Mononuclear cell (primary cell): ENCODE measurements around the gene MRO. TPM values are rescaled to one million over a fixed set of nuclear protein-coding genes. Genes with fewer than 3 reads are reported as not detected.

Source experiments
- H3K27me3 ChIP-seq: 2 replicates; pipeline ENCODE4 v1.6.0; 2011; ENCODE audit warnings: low read length, control low read depth; ENCODE audit not compliant: insufficient read depth
- H3K4me1 ChIP-seq: 2 replicates; pipeline ENCODE4 v1.5.1; 2011; ENCODE audit warnings: mild to moderate bottlenecking, low read length, control low read depth; ENCODE audit not compliant: insufficient read depth
- H3K4me3 ChIP-seq: 2 replicates; pipeline ENCODE4 v1.5.1; 2011; ENCODE audit warnings: mild to moderate bottlenecking, low read length, moderate library complexity
- H3K9me3 ChIP-seq: 2 replicates; pipeline ENCODE4 v1.5.1; 2011; ENCODE audit warnings: low read depth, mild to moderate bottlenecking, control low read depth, low read length
- total RNA-seq: library from RNA; depleted of rRNA; stranded (reverse); fragments of >200 nt; gene quantifications from one replicate; pipeline ENCODE4 v1.2.3, GENCODE V29; 2012

MRO gene
- total RNA-seq, 1 donor, result under 0.01 TPM

DNA sequence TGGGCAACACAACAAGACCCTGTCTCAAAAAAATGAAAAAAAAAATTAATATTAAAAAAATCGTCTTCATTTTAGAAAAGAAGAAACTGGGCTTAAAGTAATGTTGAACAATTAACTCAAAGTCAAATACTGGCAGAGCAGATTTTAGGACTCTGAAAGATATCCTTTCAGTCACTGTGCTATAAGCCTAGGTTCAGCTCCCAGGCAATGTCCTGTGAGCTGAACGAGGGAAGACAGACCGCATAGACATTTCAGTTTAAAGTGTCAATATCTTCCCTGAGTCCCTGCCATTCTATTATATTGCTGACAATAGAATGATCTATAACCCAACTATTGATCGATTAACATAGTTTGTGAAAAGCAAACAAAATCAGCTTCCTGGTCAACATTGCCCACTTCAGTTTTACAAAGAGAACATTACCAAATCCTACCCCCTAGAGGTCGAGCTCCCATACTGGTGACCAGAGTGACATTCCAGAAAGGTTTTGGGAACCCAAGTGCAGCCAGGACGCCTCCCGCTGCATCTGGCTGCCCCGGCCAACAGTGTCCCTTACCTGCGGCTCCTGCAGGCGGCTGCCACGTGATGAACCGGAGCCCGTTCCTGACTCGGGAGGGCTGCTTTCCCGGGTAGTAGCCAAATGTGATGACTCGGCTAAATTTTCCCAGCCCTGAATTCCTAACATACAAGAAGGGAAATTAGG, 639 bp downstream of the MRO start:
- Histone ChIP-seq H3K4me3 (no peak overlapping the region), H3K4me1 (peaks cover 28% of the 10 kb centered on the region), H3K27me3 (no peaks in the 10 kb centered on the region), H3K9me3 (no peaks in the 10 kb centered on the region)

DNA sequence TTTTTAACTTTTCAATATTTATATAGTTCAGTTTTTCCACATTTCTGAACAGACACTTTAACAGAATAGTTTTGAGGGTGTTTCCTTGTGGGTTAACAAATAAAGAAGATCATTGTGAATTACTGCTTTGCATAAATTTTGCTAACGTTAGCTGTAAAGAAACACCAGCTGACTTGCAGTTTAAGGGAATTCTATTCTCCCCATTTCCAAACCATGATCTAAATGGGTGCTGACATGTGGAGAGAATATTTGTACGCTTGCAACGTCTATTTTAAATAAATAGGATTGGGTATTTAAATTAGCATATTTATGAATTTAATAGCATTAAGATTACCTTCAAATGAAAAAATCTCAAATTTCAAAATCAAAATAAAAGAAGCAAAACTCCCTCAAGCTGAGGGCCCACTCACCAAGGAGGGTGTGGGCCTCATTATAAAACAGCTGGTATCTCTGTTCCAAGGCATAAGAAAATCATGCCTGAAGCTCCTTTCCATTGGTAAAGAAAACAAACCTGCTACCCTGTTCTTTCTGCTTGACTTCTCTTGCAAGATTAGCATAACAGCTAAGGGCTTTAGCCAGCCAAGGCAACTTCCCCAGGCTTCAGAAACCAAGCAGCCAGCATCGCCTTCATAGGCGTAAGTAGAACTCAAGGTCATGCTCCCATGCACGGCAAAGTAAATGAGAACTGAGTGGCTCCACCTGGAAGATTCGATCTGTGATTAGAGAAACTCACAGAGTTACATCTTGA, 3.2 kb downstream of the MRO start:
- Histone ChIP-seq H3K4me1 (peaks cover 28% of the 10 kb centered on the region), H3K9me3 (no peaks in the 10 kb centered on the region), H3K27me3 (no peaks in the 10 kb centered on the region), H3K4me3 (no peak overlapping the region)

DNA sequence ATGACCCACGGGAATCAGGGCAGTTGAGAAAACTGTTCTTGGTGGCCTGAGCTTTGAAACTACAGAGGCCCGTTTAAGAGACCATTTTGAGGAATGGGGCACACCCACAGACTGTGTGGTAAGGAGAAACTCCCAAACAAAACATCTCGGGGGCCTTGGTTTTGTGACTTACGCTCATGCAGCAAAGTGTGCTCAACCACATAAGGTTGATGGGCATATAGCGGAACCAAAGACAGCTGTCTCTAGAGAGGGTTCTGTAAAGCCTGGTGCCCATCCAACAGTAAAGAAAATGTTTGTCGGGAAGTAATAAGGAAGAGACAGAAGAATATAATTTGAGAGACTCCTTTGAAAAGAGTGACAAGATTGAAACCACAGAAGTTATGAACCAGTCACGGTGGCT, 5.4 kb downstream of the MRO start:
- H3K9me3 ChIP-seq, result no peaks in the 10 kb centered on the region

DNA sequence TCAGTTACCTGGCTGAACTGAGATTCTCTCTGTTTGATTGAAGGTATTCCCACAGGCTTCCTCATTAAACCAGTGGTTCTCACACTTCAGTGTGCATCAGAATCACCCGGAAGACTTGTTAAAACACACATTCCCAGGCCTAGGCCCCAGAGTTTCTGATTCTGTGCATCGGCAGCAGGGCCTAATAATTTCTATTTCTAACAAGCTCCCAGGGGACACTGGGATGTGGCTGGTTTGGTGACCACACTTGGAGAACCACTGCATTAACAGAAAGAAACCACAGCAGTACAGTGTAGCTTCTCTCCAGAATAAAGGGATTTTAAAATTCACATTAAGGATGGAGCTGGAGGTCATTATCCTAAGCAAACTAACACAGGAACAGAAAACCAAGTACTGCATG, 6.5 kb downstream of the MRO start:
- H3K4me1 ChIP-seq, result peaks cover 18% of the 10 kb centered on the region
- H3K9me3 ChIP-seq, result no peaks in the 10 kb centered on the region
- H3K4me3 ChIP-seq, result no peak overlapping the region
- no peaks in the 10 kb centered on the region for H3K27me3 ChIP-seq

More for the DNA sequence above, 5.4 kb downstream of the MRO start:
- Histone ChIP-seq H3K4me3 (no peak overlapping the region), H3K27me3 (no peaks in the 10 kb centered on the region), H3K4me1 (peaks cover 14% of the 10 kb centered on the region)

DNA sequence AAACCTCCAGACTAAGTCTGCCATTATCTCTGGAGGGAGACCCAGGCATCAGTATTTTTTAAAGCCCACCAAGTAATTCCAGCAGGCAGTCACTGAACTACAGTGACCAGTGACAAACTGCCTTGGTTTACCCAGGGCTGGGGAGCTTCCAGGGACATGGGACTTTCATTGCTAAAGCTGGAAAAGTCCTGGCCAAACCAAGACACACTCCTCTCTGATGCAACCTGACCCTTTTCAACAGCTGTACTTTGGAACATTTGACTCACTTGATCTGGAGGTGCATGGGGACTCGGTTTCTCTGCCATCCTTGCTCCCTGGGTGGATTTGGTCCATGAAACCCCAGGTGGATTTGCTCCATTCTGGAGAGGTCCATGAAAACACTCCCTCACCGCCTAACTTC, 7.0 kb downstream of the MRO start:
- H3K4me3 ChIP-seq, result no peak overlapping the region
- H3K9me3 ChIP-seq, result no peaks in the 10 kb centered on the region
- H3K4me1 ChIP-seq, result peaks cover 23% of the 10 kb centered on the region
- no peaks in the 10 kb centered on the region for H3K27me3 ChIP-seq

DNA sequence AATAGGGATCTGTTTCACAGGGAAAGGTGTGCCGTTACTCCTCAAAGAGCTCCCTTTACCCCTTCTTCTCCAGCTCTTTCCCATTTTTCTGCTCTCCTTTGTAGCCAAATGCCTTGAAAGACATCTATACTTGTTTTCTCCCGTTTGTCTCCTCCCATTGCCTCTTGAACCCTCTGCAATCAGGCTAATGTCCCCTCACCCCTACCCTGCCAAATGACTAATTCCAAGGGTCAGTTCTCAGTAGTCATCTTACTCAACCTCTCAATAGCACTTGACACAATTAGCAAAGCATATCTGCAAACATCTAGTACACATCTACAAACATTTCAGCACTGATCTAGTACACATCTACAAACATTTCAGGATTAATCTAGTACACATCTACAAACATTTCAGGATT, 12.6 kb downstream of the MRO start:
- no peaks in the 10 kb centered on the region for H3K27me3 ChIP-seq
- H3K4me1 ChIP-seq, result peaks cover 37% of the 10 kb centered on the region
- H3K9me3 ChIP-seq, result no peaks in the 10 kb centered on the region
- H3K4me3 ChIP-seq, result no peak overlapping the region

DNA sequence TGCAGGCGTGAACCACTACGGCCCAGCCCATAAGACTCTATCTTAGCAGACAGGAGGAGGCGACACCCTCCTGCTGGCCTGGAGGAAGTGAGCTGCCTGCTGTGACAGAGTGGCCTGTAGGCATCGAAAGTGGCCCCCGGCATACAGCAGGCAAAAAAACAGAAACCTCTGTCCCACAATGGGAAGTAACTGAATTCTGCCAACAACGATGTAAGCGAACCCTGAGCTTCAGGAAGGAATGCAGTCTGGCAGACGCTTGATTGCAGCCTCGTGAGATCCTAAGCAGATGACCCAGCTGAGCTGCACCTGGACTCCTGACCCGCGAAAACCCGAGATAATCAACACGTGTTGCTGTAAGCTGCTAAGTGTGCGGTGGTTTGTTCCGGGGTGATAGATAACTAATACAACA, 13.6 kb downstream of the MRO start:
- Histone ChIP-seq H3K4me1 (peaks cover 37% of the 10 kb centered on the region), H3K9me3 (no peaks in the 10 kb centered on the region), H3K4me3 (no peak overlapping the region), H3K27me3 (no peaks in the 10 kb centered on the region)

DNA sequence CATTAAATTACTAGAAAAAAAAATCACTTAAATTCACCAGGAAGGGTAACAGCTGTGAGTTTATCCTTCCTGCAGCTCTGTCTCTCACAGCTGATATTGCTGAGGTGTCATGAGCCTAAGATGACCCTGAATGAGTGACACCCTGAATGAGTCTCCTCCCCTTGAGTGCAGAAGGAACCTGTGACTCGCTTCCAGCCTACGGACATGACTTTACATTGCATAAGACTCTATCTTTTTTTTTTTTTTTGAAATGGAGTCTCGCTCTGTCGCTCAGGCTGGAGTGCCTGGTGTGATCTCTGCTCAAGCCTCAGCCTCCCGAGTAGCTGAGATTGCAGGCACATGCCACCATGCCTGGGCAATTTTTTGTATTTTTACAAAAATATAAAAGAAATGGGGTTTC, 14.1 kb downstream of the MRO start:
- Histone ChIP-seq H3K4me3 (no peak overlapping the region), H3K27me3 (no peaks in the 10 kb centered on the region), H3K9me3 (no peaks in the 10 kb centered on the region), H3K4me1 (peaks cover 37% of the 10 kb centered on the region)

DNA sequence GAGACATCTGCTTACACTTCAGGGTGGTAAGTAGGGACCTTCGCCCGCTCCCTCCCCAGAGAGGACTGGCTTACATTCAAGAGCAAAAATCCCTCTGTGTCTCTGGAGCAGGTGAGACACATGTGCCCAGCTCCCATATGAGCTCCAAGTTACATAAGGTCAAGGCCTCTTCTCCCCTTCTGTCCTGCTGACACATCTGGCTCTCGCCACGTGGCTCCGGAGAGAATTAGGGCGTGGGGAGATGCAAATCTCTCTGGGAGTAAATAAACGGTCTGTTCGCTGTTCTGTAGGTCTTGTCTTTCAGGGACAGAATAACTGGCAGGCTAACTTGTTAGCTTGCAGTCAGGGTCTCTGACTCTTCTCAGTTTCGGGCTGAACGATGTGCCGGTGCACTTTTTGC, 16.2 kb downstream of the MRO start:
- Histone ChIP-seq H3K4me3 (no peak overlapping the region), H3K27me3 (peaks cover 3% of the 10 kb centered on the region), H3K9me3 (no peaks in the 10 kb centered on the region), H3K4me1 (peaks cover 26% of the 10 kb centered on the region)

DNA sequence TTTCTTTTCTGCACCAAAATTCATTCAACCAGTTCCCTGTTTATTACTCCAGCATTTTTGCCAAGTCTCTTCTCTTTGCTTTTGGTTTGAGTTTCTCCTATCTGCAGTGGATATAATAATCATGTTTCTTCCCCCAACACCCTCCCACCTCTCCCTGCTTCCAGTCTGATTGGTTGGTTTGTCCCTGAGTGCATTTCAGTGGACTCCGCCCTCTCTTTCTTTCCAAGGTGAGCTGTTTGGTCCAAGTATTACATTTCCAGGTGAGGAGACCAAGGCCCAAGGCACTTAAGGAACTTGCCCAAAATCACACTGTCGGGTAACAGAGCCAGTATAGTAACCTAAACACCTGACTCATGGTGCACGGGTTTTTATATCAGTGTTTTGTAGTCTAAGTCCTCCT, 17.7 kb downstream of the MRO start:
- Histone ChIP-seq H3K4me3 (no peak overlapping the region), H3K4me1 (peaks cover 16% of the 10 kb centered on the region), H3K9me3 (no peaks in the 10 kb centered on the region), H3K27me3 (peaks cover 11% of the 10 kb centered on the region)

DNA sequence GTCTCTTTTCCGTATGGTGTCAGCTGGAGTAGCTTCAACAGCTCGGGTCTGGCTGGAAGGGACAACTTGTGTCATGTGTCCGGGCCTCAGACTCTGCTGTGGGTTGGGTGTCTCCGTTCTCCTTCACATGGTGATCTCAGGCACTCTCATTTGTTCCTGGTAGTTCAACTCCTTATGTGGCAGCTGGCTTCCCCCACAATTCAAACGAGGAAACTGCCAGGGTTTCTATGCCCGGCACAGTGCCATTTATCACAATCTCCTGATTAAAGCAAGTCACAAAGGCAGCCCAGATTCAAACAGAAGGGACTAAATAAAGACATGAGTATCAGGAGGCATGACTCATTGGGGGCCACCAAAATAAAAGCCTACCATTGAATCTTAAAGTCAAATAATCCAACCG, 22.7 kb downstream of the MRO start:
- Histone ChIP-seq H3K9me3 (no peaks in the 10 kb centered on the region), H3K4me3 (no peak overlapping the region), H3K27me3 (peaks cover 25% of the 10 kb centered on the region), H3K4me1 (no peaks in the 10 kb centered on the region)

DNA sequence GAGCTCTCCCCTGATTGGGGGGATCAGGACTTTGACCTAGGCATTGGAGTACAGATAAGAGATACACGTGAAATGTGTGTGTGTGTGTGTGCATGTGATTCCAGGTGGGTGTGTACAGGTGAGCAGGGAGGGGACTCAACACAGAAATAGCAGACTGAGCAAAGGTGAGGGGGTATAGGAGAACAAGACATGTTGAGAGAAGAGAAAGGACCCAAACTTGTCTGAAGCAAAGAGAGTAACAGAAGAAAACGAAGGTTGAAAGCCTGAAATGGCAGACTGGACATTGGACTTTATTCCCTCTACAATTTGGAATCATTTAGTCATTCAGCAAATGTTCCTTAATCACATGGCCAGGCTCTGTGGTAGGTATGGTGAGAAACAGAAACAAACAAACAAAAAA, 23.3 kb downstream of the MRO start:
- H3K27me3 ChIP-seq, result peaks cover 25% of the 10 kb centered on the region
- no peaks in the 10 kb centered on the region for H3K9me3 ChIP-seq
- H3K4me3 ChIP-seq, result no peak overlapping the region
- H3K4me1 ChIP-seq, result no peaks in the 10 kb centered on the region

DNA sequence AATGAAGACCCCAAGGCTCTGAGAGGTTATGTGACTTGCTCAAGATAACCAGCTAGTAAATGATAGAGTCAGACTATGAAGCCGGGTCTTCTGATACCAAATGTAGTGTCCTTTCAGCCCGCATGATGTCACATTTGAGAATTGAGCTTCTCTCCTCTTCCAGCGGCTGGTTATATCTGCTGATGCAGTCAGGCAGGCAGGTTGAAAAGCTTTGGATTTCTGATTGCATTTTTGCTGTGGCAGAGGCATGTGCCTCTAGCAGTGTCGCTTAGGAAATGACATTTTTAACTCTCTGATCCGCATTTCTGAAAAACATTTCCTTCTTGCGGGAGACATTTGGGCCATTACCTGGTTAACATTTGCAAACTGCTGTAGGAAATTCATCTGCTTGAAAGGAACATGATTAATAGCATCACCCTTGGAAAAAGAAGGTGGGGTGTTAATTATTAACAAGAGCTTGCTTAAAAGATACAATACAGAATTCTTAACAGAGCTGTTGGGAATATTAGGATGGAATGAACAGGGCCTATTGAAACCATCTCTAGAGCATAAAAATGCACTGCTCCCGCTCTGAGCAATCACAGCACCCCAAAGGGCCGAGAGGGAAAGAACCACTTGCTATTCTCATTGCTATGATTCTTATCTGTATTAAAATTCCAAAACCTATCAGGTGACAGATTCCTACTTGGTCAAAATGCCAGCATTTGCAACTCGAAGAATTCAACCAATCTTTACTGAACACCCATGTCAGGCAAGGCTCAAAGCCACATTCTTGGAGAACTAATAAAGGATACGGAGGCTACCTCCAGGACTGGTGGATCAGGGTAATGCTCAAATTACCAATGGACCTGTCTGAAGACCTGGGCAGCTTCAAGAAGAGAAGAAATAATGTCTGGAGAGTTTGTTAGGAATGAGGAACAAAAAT, 25.9 kb downstream of the MRO start:
- no peak overlapping the region for H3K4me3 ChIP-seq

DNA sequence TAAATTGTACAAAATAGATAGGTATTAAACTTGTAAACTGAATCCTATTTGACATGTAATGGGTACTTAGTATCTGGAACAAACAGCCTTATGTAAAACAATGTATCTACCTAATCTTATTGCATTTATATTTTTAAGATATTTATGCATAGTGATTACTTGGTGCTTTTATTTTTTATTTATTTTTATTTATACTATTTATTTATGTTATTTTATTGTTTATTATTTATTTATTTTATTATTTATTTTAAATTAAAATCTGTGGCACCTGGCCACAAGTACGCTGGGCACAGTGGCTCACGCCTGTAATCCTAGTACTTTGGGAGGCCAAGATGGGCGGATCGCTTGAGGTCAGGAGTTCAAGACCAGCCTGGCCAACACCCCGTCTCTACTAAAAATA, 26.9 kb downstream of the MRO start:
- Histone ChIP-seq H3K4me1 (no peaks in the 10 kb centered on the region), H3K4me3 (no peak overlapping the region), H3K27me3 (peaks cover 19% of the 10 kb centered on the region), H3K9me3 (no peaks in the 10 kb centered on the region)

More for the DNA sequence above, 25.9 kb downstream of the MRO start:
- H3K4me1 ChIP-seq, result no peaks in the 10 kb centered on the region
- peaks cover 25% of the 10 kb centered on the region for H3K27me3 ChIP-seq
- H3K9me3 ChIP-seq, result no peaks in the 10 kb centered on the region
